Measurements from ENCODE around the gene TFCP2L1.

GRCh38 chr2:121200419-121201315 is 84.3 kb downstream of the TFCP2L1 start:
- no peak for TF ChIP-seq EZH2 (IDR thresholded peaks at IDR 0.05)
- TF ChIP-seq POLR2AphosphoS5 (IDR thresholded peaks at IDR 0.05; ENCODE audit: borderline replicate concordance, low read depth, low read length), result no peak
- TF ChIP-seq FOXP2 (optimal IDR thresholded peaks at IDR 0.05; ENCODE audit: control extremely low read depth, extremely low read length, insufficient read depth), result no peak

Measured in SK-N-MC (cell line).